GM18519 (cell line): ENCODE results near the gene PITPNM3.

Experiments used
- ATAC-seq: cut with Tn5 transposase; IDR thresholded peaks from one replicate; pipeline ENCODE4 v1.9.1; 2021; ENCODE audit warnings: mild to moderate bottlenecking, moderate library complexity; ENCODE audit not compliant: unreplicated experiment, low FRiP score

PITPNM3 gene

DNA sequence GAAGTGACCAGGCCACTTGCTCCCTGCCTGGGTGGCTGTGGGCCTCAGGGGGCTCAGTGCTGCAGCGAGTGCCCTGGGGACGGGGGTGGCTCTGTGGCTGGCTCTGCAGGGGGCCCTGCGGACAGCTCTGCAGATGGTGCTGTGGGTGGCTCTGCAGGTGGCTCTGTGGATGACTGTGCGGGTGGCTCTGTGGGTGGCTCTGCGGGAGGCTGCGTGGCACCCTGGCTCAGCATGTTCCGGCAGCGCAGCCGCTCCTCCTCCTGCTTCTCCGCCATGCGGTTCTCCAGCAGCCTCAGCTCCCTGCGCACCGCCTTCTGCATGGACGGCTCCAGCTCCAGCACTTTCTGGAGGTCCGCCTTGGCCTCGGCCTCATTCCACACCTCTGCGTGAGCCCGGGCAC lies 130.9 kb downstream of the PITPNM3 start:
- no peak for ATAC-seq

GRCh38 chr17:6423931-6424330 lies 132.4 kb downstream of the PITPNM3 start:
- no peak for ATAC-seq

DNA sequence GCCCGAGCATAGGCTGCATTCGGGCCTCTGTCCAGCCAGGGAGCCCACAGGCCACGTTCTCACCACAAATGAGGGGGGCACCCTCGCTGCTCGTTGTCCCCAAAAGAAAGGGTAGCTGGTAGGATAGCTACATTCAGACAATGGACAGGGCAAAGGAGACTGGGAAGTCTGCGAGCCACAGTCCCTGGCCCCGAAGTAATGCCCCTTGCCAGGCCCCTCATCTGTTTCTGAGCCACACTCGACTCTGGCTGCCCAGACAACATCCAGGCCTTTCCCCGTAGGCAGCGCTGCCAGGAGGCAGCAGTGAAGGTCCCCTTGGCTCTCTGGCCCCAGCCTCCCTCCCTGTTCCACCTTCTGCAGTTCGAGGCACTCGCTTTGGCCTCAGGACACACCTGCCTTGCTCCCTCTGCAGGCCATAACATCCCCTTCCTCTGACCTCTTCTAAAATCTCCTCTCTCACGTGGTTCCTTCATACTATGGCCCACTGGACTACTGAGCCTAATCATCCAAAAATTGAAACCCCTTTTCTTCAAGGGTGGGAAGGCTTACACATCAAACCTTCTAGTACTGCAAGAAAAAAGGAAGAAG lies 133.6 kb downstream of the PITPNM3 start:
- no peak for ATAC-seq

- no peak for ATAC-seq
Measured at GRCh38 chr17:6421700-6422604, 134.4 kb downstream of the PITPNM3 start.

GRCh38 chr17:6420173-6420641 lies 136.1 kb downstream of the PITPNM3 start:
- no peak for ATAC-seq

GRCh38 chr17:6415616-6416015 lies 140.7 kb downstream of the PITPNM3 start:
- ATAC-seq, result no peak

- no peak for ATAC-seq
Measured at GRCh38 chr17:6413065-6413464, 143.3 kb downstream of the PITPNM3 start.

DNA sequence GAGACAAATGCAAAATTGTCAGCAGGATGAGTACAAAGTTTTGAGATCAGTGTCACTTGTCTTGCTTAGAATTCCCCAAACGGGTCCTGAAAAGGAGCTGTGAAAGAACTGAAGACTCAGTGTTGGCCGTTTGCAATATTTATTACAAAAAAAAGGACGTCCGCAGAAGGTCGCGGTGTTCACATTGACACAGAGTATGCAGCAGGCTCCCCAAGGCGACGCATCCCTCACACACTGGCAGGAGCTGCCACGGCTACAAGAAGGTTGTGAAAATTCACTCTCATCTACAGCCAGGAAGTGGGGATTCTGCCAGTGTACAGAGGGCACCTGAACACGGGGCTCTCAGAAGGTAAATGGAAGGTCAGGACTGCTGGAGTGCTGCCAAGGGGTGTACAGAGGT lies 147.6 kb downstream of the PITPNM3 start:
- ATAC-seq, result no peak

DNA sequence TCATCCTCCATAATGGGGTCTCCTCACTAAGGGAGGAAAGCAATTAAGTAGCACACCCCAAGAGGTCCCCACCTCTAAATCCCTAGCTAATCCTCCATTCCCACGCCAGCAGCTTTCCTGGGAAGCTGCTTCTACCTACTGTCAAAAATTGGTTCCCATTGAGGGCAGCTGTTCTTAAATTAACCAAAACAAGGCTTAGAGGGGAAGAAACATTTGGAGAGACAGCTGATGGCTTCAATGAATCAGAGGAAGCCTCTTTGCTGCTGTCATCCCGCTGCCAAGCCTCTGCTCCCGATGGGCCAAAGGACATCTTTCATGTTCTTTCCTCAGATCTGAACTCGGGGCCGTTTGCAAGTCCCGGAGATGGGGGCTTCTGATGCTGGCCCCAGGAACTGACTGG lies 148.1 kb downstream of the PITPNM3 start:
- ATAC-seq, result no peak

DNA sequence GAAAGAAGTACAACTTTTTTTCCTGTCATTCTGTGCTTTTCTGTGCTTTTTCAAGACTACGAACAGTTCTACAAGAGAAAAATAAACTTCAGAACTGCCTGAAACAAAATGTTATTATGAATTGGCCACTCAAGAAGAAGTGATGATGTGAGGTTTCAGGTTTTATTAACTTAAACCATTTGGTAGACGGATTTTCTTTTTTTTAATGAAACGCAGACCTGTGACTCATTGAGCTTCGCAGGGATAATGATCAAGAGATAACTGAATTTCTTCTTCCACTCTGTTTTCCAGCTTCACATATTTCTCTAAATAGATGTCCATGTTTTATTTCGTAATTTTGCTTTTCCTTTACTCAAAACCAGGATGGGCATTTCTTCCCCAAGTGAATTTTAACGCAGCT lies 154.1 kb downstream of the PITPNM3 start:
- no peak for ATAC-seq
